GM12875 (cell line): ENCODE measurements around the gene RGS12.

Source experiments
- H3K4me3 ChIP-seq: one replicate; pipeline ENCODE4 v1.5.1; 2011; ENCODE audit warnings: low read depth, low read length, control low read depth
- CTCF ChIP-seq: IDR thresholded peaks from 2 replicates; pipeline ENCODE4 v1.5.1; 2011; ENCODE audit warnings: low read depth, mild to moderate bottlenecking, control low read depth, inconsistent platforms, low read length, moderate library complexity, borderline replicate concordance; ENCODE audit not compliant: insufficient read depth

RGS12 gene

GRCh38 chr4:3284734-3285557, 7.9 kb upstream of the RGS12 start:
- no peak for TF ChIP-seq CTCF
- no peak overlapping the region for H3K4me3 ChIP-seq

- no peak for TF ChIP-seq CTCF
- H3K4me3 ChIP-seq, result no peak overlapping the region
Observed at GRCh38 chr4:3285558-3286334, 7.1 kb upstream of the RGS12 start.

- no peak for TF ChIP-seq CTCF
- no peak overlapping the region for H3K4me3 ChIP-seq
Observed at GRCh38 chr4:3286335-3287175, 6.3 kb upstream of the RGS12 start.

- H3K4me3 ChIP-seq, result no peak overlapping the region
- no peak for TF ChIP-seq CTCF
Observed at GRCh38 chr4:3287271-3287971, 5.4 kb upstream of the RGS12 start.

- H3K4me3 ChIP-seq, result no peak overlapping the region
Observed at GRCh38 chr4:3287972-3288570, 4.8 kb upstream of the RGS12 start.

More at GRCh38 chr4:3287972-3288570, 4.8 kb upstream of the RGS12 start:
- TF ChIP-seq CTCF, result no peak
